MCF 10A (cell line): ENCODE measurements around the gene UBE2C. TPM values are rescaled to one million over a fixed set of nuclear protein-coding genes. Genes with fewer than 3 reads are reported as not detected.

ENCODE experiments used
- BruUV-seq: library from RNA; stranded (reverse); fragments of 400-500 nt; replicated peaks from 2 replicates; lab custom pipeline; 2021; lab: Mats Ljungman, UMichigan
- CTCF ChIA-PET: fragments of 300-600 bp; sonication (Branson Sonifier 250); formaldehyde crosslinking; extraction: SDS; loops from one replicate; lab custom pipeline; 2021; ENCODE audit warnings: antibody characterized with exemption, inconsistent platforms; lab: Yijun Ruan, JAX
- POLR2A ChIA-PET: fragments of 300-600, 350-650 bp; sonication (Branson Sonifier 250); formaldehyde crosslinking; extraction: SDS; loops from one replicate; lab custom pipeline; 2020; ENCODE audit warnings: antibody characterized with exemption, inconsistent platforms; lab: Yijun Ruan, JAX
- DNase-seq: peaks from one replicate; pipeline ENCODE4 v3.0.0-alpha.2; 2018; ENCODE audit not compliant: unreplicated experiment
- H3K27ac Mint-ChIP-seq: one replicate; pipeline ENCODE4 v1.8.0; 2022; ENCODE audit warnings: mild to moderate bottlenecking, low read depth, mixed read lengths; ENCODE audit not compliant: unreplicated experiment
- H3K27me3 Mint-ChIP-seq: one replicate; pipeline ENCODE4 v1.8.0; 2022; ENCODE audit warnings: mixed read lengths; ENCODE audit not compliant: insufficient read depth, unreplicated experiment
- H3K36me3 Mint-ChIP-seq: one replicate; pipeline ENCODE4 v1.8.0; 2022; ENCODE audit warnings: mild to moderate bottlenecking, moderate library complexity, mixed read lengths; ENCODE audit not compliant: insufficient read depth, unreplicated experiment
- H3K4me1 Mint-ChIP-seq: one replicate; pipeline ENCODE4 v1.8.0; 2022; ENCODE audit warnings: mixed read lengths; ENCODE audit not compliant: insufficient read depth, unreplicated experiment
- H3K4me3 Mint-ChIP-seq: one replicate; pipeline ENCODE4 v1.8.0; 2022; ENCODE audit warnings: mild to moderate bottlenecking, moderate library complexity, mixed read lengths; ENCODE audit not compliant: unreplicated experiment
- H3K9me3 Mint-ChIP-seq: one replicate; pipeline ENCODE4 v1.8.0; 2022; ENCODE audit warnings: mixed read lengths; ENCODE audit not compliant: unreplicated experiment
- intact Hi-C: fragments of 100-400 bp; cut with micrococcal nuclease; formaldehyde crosslinking; loops from 2 replicates; pipeline ENCODE4 v1.14.1; 2022
- total RNA-seq: library from RNA; stranded (reverse); gene quantifications from 2 replicates; pipeline ENCODE4 v1.2.3, GENCODE V29; 2022
- TF ChIP-seq, protein P1 (sequence below): fragments of 200-600 bp; IDR thresholded peaks from one replicate; pipeline ENCODE4 v1.8.0; 2022; ENCODE audit warnings: antibody characterized with exemption, mild to moderate bottlenecking; ENCODE audit not compliant: unreplicated experiment

Gene UBE2C
- total RNA-seq, 1 experiment from 2014 or later: 107 TPM

DNA sequence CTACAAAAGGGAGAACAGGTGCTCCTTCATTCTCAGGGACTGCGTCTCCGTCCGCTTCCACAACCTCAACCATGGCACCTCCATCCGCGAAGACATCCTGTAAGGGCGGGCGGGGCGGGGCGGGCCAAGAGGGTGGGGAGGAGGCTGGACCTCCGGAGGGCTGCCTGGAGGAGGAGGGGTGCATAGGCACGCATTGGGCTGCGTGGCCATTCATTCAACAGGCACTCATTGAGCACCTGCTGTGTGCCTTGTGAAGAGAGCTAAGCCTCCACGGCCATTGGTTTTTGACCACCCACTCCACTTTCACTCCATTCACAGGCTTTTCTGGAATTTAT, 45.4 kb downstream of the UBE2C start:
- no peaks in the 10 kb centered on the region for H3K9me3 Mint-ChIP-seq
- H3K4me1 Mint-ChIP-seq: peaks cover 16% of the 10 kb centered on the region
- intact Hi-C loops: loop anchor here (2.0 kb wide), 1 partner anchor 77 kb away; the partner anchor contains the start of gene PCIF1
- POLR2A ChIA-PET: interaction anchor here (0.6 to 4.1 kb wide), 8 partner anchors 10 to 1813 kb away, joined by 3 to 40 read pairs (median 10); partner anchors contain the start of genes CTSA, NEURL2, PCIF1 and SNX21
- CTCF ChIA-PET: interaction anchor here (0.7 to 1.0 kb wide), 2 partner anchors 24 to 112 kb away, joined by 3 to 4 read pairs; no protein-coding TSS in a partner anchor
- TF ChIP-seq, protein P1, sequence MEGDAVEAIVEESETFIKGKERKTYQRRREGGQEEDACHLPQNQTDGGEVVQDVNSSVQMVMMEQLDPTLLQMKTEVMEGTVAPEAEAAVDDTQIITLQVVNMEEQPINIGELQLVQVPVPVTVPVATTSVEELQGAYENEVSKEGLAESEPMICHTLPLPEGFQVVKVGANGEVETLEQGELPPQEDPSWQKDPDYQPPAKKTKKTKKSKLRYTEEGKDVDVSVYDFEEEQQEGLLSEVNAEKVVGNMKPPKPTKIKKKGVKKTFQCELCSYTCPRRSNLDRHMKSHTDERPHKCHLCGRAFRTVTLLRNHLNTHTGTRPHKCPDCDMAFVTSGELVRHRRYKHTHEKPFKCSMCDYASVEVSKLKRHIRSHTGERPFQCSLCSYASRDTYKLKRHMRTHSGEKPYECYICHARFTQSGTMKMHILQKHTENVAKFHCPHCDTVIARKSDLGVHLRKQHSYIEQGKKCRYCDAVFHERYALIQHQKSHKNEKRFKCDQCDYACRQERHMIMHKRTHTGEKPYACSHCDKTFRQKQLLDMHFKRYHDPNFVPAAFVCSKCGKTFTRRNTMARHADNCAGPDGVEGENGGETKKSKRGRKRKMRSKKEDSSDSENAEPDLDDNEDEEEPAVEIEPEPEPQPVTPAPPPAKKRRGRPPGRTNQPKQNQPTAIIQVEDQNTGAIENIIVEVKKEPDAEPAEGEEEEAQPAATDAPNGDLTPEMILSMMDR: no peak
- peaks cover 16% of the 10 kb centered on the region for H3K36me3 Mint-ChIP-seq
- no peak for DNase-seq
- no TSS peak for BruUV-seq
- H3K27me3 Mint-ChIP-seq: no peaks in the 10 kb centered on the region
- peak overlapping the region; percentile 92 for H3K27ac Mint-ChIP-seq
- H3K4me3 Mint-ChIP-seq: peak overlapping the region; percentile 92

DNA sequence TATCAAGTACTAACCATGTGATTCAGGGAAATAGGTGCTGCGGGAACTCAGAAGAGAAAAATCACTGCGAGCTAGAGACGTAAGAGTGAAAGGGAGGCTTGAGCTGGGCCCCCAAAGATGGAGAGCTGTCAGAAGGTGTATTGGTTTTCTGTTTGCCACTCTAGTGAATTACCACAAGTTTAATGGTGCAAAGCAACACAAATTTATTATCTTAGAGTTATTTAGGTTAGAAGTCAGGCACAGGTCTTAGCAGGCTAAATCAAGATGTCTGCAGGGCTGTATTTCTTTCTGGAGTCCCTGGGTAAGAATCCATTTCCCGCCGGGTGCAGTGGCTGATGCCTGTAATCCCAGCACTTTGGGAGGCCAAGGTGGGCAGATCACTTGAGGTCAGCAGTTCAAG, 47.5 kb downstream of the UBE2C start:
- peaks cover 16% of the 10 kb centered on the region for H3K4me1 Mint-ChIP-seq

GRCh38 chr20:45860560-45861220, 48.2 kb downstream of the UBE2C start:
- Mint-ChIP-seq H3K36me3 (peaks cover 6% of the 10 kb centered on the region), H3K4me1 (peaks cover 16% of the 10 kb centered on the region), H3K4me3 (no peak overlapping the region), H3K27me3 (no peaks in the 10 kb centered on the region), H3K27ac (no peak overlapping the region), H3K9me3 (no peaks in the 10 kb centered on the region)
- CTCF ChIA-PET: interaction anchor here (0.9 to 1.5 kb wide), 2 partner anchors 13 to 62 kb away, joined by 4 to 6 read pairs; no protein-coding TSS in a partner anchor
- POLR2A ChIA-PET: interaction anchor here (0.9 to 1.4 kb wide), 2 partner anchors 20 to 52 kb away, joined by 3 to 9 read pairs; partner anchors contain the start of gene ZSWIM1
- intact Hi-C loops: no loop called here
- TF ChIP-seq, protein P1: no peak
- BruUV-seq: no TSS peak
- no peak for DNase-seq

More for the DNA sequence above, 47.5 kb downstream of the UBE2C start:
- Mint-ChIP-seq H3K4me3 (no peak overlapping the region), H3K9me3 (no peaks in the 10 kb centered on the region), H3K27ac (no peak overlapping the region), H3K27me3 (no peaks in the 10 kb centered on the region), H3K36me3 (peaks cover 9% of the 10 kb centered on the region)
- intact Hi-C loops: no loop called here
- no peak for DNase-seq
- POLR2A ChIA-PET: interaction anchor here (0.9 kb wide), 1 partner anchor 21 kb away, joined by 3 read pairs; the partner anchor contains the start of gene ZSWIM1
- BruUV-seq: no TSS peak
- CTCF ChIA-PET: no interaction called here
- TF ChIP-seq, protein P1: no peak
